ENCODE measurements around the gene CARD9.
"Not testable (repeated sequence)": the region's sequence is repeated elsewhere in the genome, so short reads cannot be mapped to it uniquely, and the experiment has no call there.

DNA sequence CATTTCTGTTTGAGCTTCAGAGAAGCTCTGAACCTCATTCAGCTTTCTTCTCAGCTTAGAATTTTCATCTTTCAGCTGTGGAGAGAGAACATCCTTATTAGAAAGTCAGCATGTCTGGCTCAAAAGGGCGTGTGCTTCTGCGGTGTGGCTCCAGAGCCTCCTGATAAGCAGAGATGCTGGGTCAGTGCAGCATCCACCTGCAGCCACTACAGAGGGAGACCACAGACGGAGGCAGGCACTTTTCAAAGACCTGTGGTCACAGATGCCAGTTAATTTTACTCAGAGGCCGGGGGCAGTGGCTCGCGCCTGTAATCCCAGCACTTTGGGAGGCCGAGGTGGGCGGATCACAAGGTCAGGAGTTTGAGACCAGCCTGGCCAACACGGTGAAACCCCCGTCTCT, 32.4 kb upstream of the CARD9 start:
- TF ChIP-seq, protein P1, sequence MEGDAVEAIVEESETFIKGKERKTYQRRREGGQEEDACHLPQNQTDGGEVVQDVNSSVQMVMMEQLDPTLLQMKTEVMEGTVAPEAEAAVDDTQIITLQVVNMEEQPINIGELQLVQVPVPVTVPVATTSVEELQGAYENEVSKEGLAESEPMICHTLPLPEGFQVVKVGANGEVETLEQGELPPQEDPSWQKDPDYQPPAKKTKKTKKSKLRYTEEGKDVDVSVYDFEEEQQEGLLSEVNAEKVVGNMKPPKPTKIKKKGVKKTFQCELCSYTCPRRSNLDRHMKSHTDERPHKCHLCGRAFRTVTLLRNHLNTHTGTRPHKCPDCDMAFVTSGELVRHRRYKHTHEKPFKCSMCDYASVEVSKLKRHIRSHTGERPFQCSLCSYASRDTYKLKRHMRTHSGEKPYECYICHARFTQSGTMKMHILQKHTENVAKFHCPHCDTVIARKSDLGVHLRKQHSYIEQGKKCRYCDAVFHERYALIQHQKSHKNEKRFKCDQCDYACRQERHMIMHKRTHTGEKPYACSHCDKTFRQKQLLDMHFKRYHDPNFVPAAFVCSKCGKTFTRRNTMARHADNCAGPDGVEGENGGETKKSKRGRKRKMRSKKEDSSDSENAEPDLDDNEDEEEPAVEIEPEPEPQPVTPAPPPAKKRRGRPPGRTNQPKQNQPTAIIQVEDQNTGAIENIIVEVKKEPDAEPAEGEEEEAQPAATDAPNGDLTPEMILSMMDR (IDR thresholded peaks at IDR 0.05; ENCODE audit: low read length): not testable (repeated sequence)
- TF ChIP-seq EZH2 (IDR thresholded peaks at IDR 0.05; ENCODE audit: borderline replicate concordance, low read length): not testable (repeated sequence)

Data from OCI-LY1 (cell line).